Measurements from ENCODE around the gene ANKRD17. TPM values are rescaled to one million over a fixed set of nuclear protein-coding genes. Genes with fewer than 3 reads are reported as not detected.

The ANKRD17 gene
- total RNA-seq, 1 experiment from 2014 or later: 62.1 TPM

DNA sequence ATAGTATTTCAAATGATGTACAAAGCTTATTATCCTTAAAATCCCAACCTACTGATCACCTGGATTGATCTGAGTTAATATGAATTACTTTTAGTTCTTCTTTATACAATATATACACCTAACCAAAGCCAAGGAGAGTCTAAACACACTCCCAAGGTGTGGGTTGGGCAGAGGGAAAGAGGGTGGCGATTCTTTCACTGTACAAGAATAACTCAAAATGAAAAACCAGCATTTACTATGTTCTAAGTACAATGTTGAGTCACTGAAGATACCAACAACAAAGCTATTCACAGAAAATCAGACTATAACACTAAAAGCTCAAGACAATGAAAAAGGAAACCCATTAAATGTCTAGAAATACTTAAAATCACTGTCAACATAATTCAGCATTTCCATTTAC lies 46.6 kb downstream of the ANKRD17 start:
- ChIA-PET POLR2A (interaction anchor here (1.3 kb wide), 1 partner anchor 11 kb away, joined by 4 read pairs; no protein-coding TSS in a partner anchor), RAD21 (ENCODE audit: low non-redundant PET in 1 of 2, low total read pairs in 2 of 2, uncharacterized antibody in 2 of 2, unreplicated experiment in 2 of 2) (no interaction called here), CTCF (no interaction called here)
- Histone ChIP-seq H3K9ac (ENCODE audit: low read length) (no peak overlapping the region), H3K79me2 (ENCODE audit: insufficient read depth, low read length) (peaks cover 100% of the 10 kb centered on the region), H3K27me3 (ENCODE audit: insufficient read depth, low read length) (no peaks in the 10 kb centered on the region), H2AFZ (ENCODE audit: low read depth, low read length, poor library complexity, severe bottlenecking) (no peak overlapping the region), H3K4me3 (replicated peaks in 1 of 2; ENCODE audit: low read depth in 1 of 2, low read length in 2 of 2) (no peak overlapping the region), H3K4me2 (ENCODE audit: low read length) (no peak overlapping the region), H3K9me2 (ENCODE audit: insufficient read depth) (no peaks in the 10 kb centered on the region), H3K9me3 (ENCODE audit: control insufficient read depth in 1 of 2, insufficient read depth in 1 of 2, low read depth in 1 of 2, low read length in 2 of 2) (no peaks in the 10 kb centered on the region), H3K36me3 (ENCODE audit: control insufficient read depth in 1 of 2, insufficient read depth in 2 of 2, low read length in 2 of 2) (no peaks in the 10 kb centered on the region; a peak in 1 of 4 replicates), H3K4me1 (ENCODE audit: control insufficient read depth in 1 of 2, insufficient read depth in 2 of 2, low read length in 2 of 2) (no peaks in the 10 kb centered on the region), H4K20me1 (ENCODE audit: insufficient read depth) (peaks cover 29% of the 10 kb centered on the region), H3K27ac (ENCODE audit: low read depth, low read length) (no peak overlapping the region)
- TF ChIP-seq RAD21 (IDR thresholded peaks at IDR 0.05; ENCODE audit: low read depth): no peak
- TF ChIP-seq TCF7L2 (IDR thresholded peaks at IDR 0.05; ENCODE audit: borderline replicate concordance, extremely low read depth, insufficient read depth, insufficient read length): no peak
- no peak for TF ChIP-seq EGR1 (IDR thresholded peaks at IDR 0.05; ENCODE audit: low read depth)
- no peak for TF ChIP-seq JUND (IDR thresholded peaks at IDR 0.05)
- TF ChIP-seq, protein P1, sequence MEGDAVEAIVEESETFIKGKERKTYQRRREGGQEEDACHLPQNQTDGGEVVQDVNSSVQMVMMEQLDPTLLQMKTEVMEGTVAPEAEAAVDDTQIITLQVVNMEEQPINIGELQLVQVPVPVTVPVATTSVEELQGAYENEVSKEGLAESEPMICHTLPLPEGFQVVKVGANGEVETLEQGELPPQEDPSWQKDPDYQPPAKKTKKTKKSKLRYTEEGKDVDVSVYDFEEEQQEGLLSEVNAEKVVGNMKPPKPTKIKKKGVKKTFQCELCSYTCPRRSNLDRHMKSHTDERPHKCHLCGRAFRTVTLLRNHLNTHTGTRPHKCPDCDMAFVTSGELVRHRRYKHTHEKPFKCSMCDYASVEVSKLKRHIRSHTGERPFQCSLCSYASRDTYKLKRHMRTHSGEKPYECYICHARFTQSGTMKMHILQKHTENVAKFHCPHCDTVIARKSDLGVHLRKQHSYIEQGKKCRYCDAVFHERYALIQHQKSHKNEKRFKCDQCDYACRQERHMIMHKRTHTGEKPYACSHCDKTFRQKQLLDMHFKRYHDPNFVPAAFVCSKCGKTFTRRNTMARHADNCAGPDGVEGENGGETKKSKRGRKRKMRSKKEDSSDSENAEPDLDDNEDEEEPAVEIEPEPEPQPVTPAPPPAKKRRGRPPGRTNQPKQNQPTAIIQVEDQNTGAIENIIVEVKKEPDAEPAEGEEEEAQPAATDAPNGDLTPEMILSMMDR (IDR thresholded peaks at IDR 0.05 in 2 of 3, conservative IDR thresholded peaks at IDR 0.05 in 1 of 3; ENCODE audit: borderline replicate concordance in 1 of 3, insufficient read depth in 1 of 3, low read depth in 2 of 3, low read length in 2 of 3): no peak
- TF ChIP-seq CBX3 (IDR thresholded peaks at IDR 0.05; ENCODE audit: low read depth): no peak
- TF ChIP-seq ZNF274 (IDR thresholded peaks at IDR 0.05; ENCODE audit: low read depth, low read length): no peak
- TF ChIP-seq, protein P2, sequence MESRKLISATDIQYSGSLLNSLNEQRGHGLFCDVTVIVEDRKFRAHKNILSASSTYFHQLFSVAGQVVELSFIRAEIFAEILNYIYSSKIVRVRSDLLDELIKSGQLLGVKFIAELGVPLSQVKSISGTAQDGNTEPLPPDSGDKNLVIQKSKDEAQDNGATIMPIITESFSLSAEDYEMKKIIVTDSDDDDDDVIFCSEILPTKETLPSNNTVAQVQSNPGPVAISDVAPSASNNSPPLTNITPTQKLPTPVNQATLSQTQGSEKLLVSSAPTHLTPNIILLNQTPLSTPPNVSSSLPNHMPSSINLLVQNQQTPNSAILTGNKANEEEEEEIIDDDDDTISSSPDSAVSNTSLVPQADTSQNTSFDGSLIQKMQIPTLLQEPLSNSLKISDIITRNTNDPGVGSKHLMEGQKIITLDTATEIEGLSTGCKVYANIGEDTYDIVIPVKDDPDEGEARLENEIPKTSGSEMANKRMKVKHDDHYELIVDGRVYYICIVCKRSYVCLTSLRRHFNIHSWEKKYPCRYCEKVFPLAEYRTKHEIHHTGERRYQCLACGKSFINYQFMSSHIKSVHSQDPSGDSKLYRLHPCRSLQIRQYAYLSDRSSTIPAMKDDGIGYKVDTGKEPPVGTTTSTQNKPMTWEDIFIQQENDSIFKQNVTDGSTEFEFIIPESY (IDR thresholded peaks at IDR 0.05; ENCODE audit: extremely low read depth, insufficient replicate concordance, low read length): no peak
- DNase-seq (ENCODE audit: low read depth, low spot score): no peak
- BruUV-seq (replicated peaks): no TSS peak
- no peak for ATAC-seq
- intact Hi-C loops (cut with micrococcal nuclease): no loop called here
